Naive thymus-derived CD4-positive, alpha-beta T cell (primary cell): ENCODE data around the gene SKOR1. TPM values are rescaled to one million over a fixed set of nuclear protein-coding genes. Genes with fewer than 3 reads are reported as not detected.
A peak's percentile ranks its signal among the peaks of the same experiment; 100 is the strongest.

ENCODE experiments used
- ATAC-seq: fragments of 150-1000 bp; cut with Tn5 transposase; 2 replicates; pipeline ENCODE4 v1.10.0; 2021; ENCODE audit warnings: mild to moderate bottlenecking, moderate library complexity
- CTCF ChIA-PET: fragments of 350-600 bp; sonication (Branson Sonifier 250); formaldehyde crosslinking; loops from one replicate; lab custom pipeline; 2021; ENCODE audit warnings: antibody characterized with exemption; lab: Charles Lee
- POLR2A ChIA-PET: fragments of 350-600 bp; sonication (Branson Sonifier 250); formaldehyde crosslinking; loops from one replicate; lab custom pipeline; 2021; ENCODE audit warnings: antibody characterized with exemption, inconsistent platforms; lab: Charles Lee
- DNase-seq, 9 donors: peaks; one replicate each; pipeline versions ENCODE4 v3.0.0 to v3.0.0-alpha.2; 2020 to 2022; ENCODE audit warnings: mixed read lengths in 1 of 9
- H3K27ac ChIP-seq: one replicate; pipeline ENCODE4 v1.7.0; 2013; ENCODE audit warnings: mild to moderate bottlenecking, low read depth, low read length, moderate library complexity
- H3K27me3 ChIP-seq, 2 donors: one replicate each; pipeline ENCODE4 v1.7.0; 2013; ENCODE audit warnings: low read length in 2 of 2, mild to moderate bottlenecking in 2 of 2, moderate library complexity in 2 of 2; ENCODE audit not compliant: control insufficient read depth in 2 of 2, insufficient read depth in 2 of 2
- H3K36me3 ChIP-seq, 3 experiments: 1 replicate in 2 of 3; 2 replicates in 1 of 3; pipeline ENCODE4 v1.7.0; 2013; ENCODE audit warnings: low read length in 3 of 3, mild to moderate bottlenecking in 3 of 3, moderate library complexity in 1 of 3; ENCODE audit not compliant: insufficient read depth in 3 of 3, control insufficient read depth in 2 of 3
- H3K4me1 ChIP-seq, 2 donors: one replicate each; pipeline ENCODE4 v1.7.0; 2013; ENCODE audit warnings: low read length in 2 of 2, mild to moderate bottlenecking in 2 of 2, moderate library complexity in 1 of 2; ENCODE audit not compliant: control insufficient read depth in 2 of 2, insufficient read depth in 2 of 2
- H3K4me3 ChIP-seq: 2 replicates; pipeline ENCODE4 v1.7.0; 2013; ENCODE audit warnings: mild to moderate bottlenecking, low read length
- H3K9me3 ChIP-seq, 3 experiments: 1 replicate in 2 of 3; 2 replicates in 1 of 3; pipeline ENCODE4 v1.7.0; 2013; ENCODE audit warnings: low read length in 3 of 3; ENCODE audit not compliant: control insufficient read depth in 2 of 3
- H3K27ac Mint-ChIP-seq, 9 donors: one replicate each; pipeline ENCODE4 v1.8.0; 2020 to 2022; ENCODE audit warnings: mixed read lengths in 9 of 9, mild to moderate bottlenecking in 8 of 9, moderate library complexity in 5 of 9, inconsistent platforms in 2 of 9
- H3K27me3 Mint-ChIP-seq, 5 donors: one replicate each; pipeline ENCODE4 v1.8.0; 2021 to 2022; ENCODE audit warnings: mixed read lengths in 5 of 5, mild to moderate bottlenecking in 1 of 5
- H3K36me3 Mint-ChIP-seq, 5 donors: one replicate each; pipeline ENCODE4 v1.8.0; 2020 to 2022; ENCODE audit warnings: mixed read lengths in 5 of 5, mild to moderate bottlenecking in 3 of 5, inconsistent platforms in 1 of 5
- H3K4me1 Mint-ChIP-seq, 7 donors: one replicate each; pipeline ENCODE4 v1.8.0; 2020 to 2022; ENCODE audit warnings: mixed read lengths in 7 of 7, mild to moderate bottlenecking in 3 of 7, inconsistent platforms in 1 of 7
- H3K4me3 Mint-ChIP-seq, 10 donors: one replicate each; pipeline ENCODE4 v1.8.0; 2020 to 2022; ENCODE audit warnings: mild to moderate bottlenecking in 10 of 10, mixed read lengths in 10 of 10, moderate library complexity in 6 of 10, inconsistent platforms in 2 of 10
- H3K9me3 Mint-ChIP-seq, 11 donors: one replicate each; pipeline ENCODE4 v1.8.0; 2020 to 2022; ENCODE audit warnings: mixed read lengths in 11 of 11, mild to moderate bottlenecking in 4 of 11, inconsistent platforms in 1 of 11, moderate library complexity in 1 of 11
- intact Hi-C, 2 donors: fragments of 100-400 bp; cut with micrococcal nuclease; formaldehyde crosslinking; loops; one replicate each; pipeline ENCODE4 v1.15.1; 2023
- polyA plus RNA-seq, 2 donors: library from polyadenylated mRNA; unstranded; fragments of 300-500 nt; fragmentation: Illumina TruSeq; gene quantifications; one replicate each; pipeline ENCODE4 v1.2.3, GENCODE V29; 2021
- total RNA-seq, 6 experiments: library from RNA in 5 of 6; stranded (reverse) in 5 of 6; gene quantifications; 1 replicate in 5 of 6; 2 replicates in 1 of 6; pipeline ENCODE4 v1.2.3 and lab custom pipeline; 2021 to 2026

Gene SKOR1
- total and polyA plus RNA-seq, 7 experiments from 2014 or later, result 0.34 to 2.4 (median 0.62) TPM; not detected in 2

DNA sequence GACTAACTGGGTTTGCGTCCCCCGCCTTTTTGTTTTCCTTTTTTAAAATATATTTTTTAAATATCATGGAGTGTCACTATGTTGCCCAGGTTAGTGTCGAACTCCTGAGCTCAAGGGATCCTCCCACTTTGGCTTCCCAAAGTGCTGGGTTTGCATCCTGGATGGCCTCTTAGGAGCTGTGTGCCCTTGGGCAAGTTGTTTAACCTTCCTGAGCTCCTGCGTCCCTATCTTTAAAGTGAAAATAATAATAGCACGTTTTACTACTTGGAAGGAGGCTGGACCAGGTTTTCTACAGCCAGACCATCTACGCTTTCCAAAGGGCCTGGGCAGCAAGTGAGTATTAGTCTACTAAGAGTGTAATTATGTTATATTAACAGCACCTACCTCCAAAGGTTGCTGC lies 58.7 kb downstream of the SKOR1 start:
- Mint-ChIP-seq H3K4me1 (peaks cover 8 to 29% (median 20%) of the 10 kb centered on the region in 7 donors), H3K27ac (no peak overlapping the region), H3K36me3 (no peaks in the 10 kb centered on the region), H3K27me3 (peaks cover 5 to 25% (median 21%) of the 10 kb centered on the region in 5 donors), H3K9me3 (peaks cover 0 to 2% (median 0%) of the 10 kb centered on the region in 11 donors), H3K4me3 (peak overlapping the region; percentile 53 to 84 (median 74))
- Histone ChIP-seq H3K27ac (no peak overlapping the region), H3K36me3 (no peaks in the 10 kb centered on the region), H3K27me3 (no peaks in the 10 kb centered on the region), H3K4me1 (no peaks in the 10 kb centered on the region), H3K9me3 (no peaks in the 10 kb centered on the region), H3K4me3 (no peak overlapping the region)
- no peak for DNase-seq
- intact Hi-C loops, result loop anchor here in 1 of 2 donors (10.0 kb wide), 1 partner anchor 421 kb away; no protein-coding TSS in a partner anchor
- ATAC-seq, result no peak
- ChIA-PET POLR2A (interaction anchor here (0.6 kb wide), 1 partner anchor 182 kb away, joined by 4 read pairs; no protein-coding TSS in a partner anchor), CTCF (no interaction called here)

Other genes starting within 250 kb of the SKOR1 start
- not detected for gene RNU6-1, start 14.5 kb downstream of the SKOR1 start, total RNA-seq
- gene RNU6-1, start 14.5 kb downstream of the SKOR1 start, polyA plus RNA-seq, result not detected
- gene PIAS1, start 228.8 kb downstream of the SKOR1 start, total RNA-seq, result 100 to 1,000 TPM in 1 of 5 experiments, 10 to 100 TPM in 4; 41.3 to 103 (median 90.9) TPM
- 100 to 1,000 TPM; 154 to 155 TPM for gene PIAS1, start 228.8 kb downstream of the SKOR1 start, polyA plus RNA-seq